H9 (cell line): ENCODE measurements around the gene DENND5B. TPM values are rescaled to one million over a fixed set of nuclear protein-coding genes. Genes with fewer than 3 reads are reported as not detected.

Source experiments
- DNase-seq: peaks from one replicate; pipeline ENCODE4 v3.0.0-alpha.2; 2017
- H2AFZ ChIP-seq: one replicate; pipeline ENCODE4 v1.6.1; 2013; ENCODE audit warnings: mild to moderate bottlenecking, low read length, control low read depth, moderate library complexity
- H2AK5ac ChIP-seq: 2 replicates; pipeline ENCODE4 v1.6.1; 2013; ENCODE audit warnings: low read length, control low read depth, mixed read lengths; ENCODE audit not compliant: insufficient read length
- H2BK120ac ChIP-seq: one replicate; pipeline ENCODE4 v1.6.1; 2013; ENCODE audit warnings: low read depth, mild to moderate bottlenecking, low read length, control low read depth, inconsistent platforms; ENCODE audit not compliant: poor library complexity, severe bottlenecking
- H2BK12ac ChIP-seq: 2 replicates; pipeline ENCODE4 v1.6.1; 2013; ENCODE audit warnings: low read length, control low read depth, mixed read lengths, low read depth; ENCODE audit not compliant: insufficient read length
- H2BK15ac ChIP-seq: 2 replicates; pipeline ENCODE4 v1.6.1; 2013; ENCODE audit warnings: low read depth, low read length, control low read depth
- H2BK20ac ChIP-seq: one replicate; pipeline ENCODE4 v1.6.1; 2013; ENCODE audit warnings: low read depth, mild to moderate bottlenecking, low read length, control low read depth, inconsistent platforms; ENCODE audit not compliant: poor library complexity, severe bottlenecking
- H2BK5ac ChIP-seq: 2 replicates; pipeline ENCODE4 v1.6.1; 2013; ENCODE audit warnings: low read length, control low read depth, mixed read lengths; ENCODE audit not compliant: insufficient read length
- H3K14ac ChIP-seq: 2 replicates; pipeline ENCODE4 v1.6.1; 2013; ENCODE audit warnings: low read length, control low read depth; ENCODE audit not compliant: insufficient read depth
- H3K18ac ChIP-seq: 2 replicates; pipeline ENCODE4 v1.6.1; 2013; ENCODE audit warnings: low read depth, mild to moderate bottlenecking, mixed read lengths, low read length, control low read depth; ENCODE audit not compliant: insufficient read length
- H3K23ac ChIP-seq: 2 replicates; pipeline ENCODE4 v1.6.1; 2013; ENCODE audit warnings: low read length, control low read depth, mixed read lengths, low read depth; ENCODE audit not compliant: insufficient read length
- H3K23me2 ChIP-seq: 2 replicates; pipeline ENCODE4 v1.6.1; 2013; ENCODE audit warnings: low read depth, mild to moderate bottlenecking, mixed read lengths, low read length, control low read depth; ENCODE audit not compliant: insufficient read length, poor library complexity, severe bottlenecking
- H3K27ac ChIP-seq: 2 replicates; pipeline ENCODE4 v1.5.1; 2013; ENCODE audit warnings: low read length, control low read depth, mixed read lengths, low read depth; ENCODE audit not compliant: insufficient read length
- H3K27me3 ChIP-seq: 2 replicates; pipeline ENCODE4 v1.6.1; 2013; ENCODE audit warnings: low read length, control low read depth, inconsistent platforms; ENCODE audit not compliant: insufficient read depth
- H3K4ac ChIP-seq: 2 replicates; pipeline ENCODE4 v1.6.1; 2013; ENCODE audit warnings: low read depth, mild to moderate bottlenecking, control low read depth, inconsistent platforms, low read length, moderate library complexity
- H3K4me1 ChIP-seq: 2 replicates; pipeline ENCODE4 v1.6.1; 2013; ENCODE audit warnings: low read length, control low read depth, inconsistent platforms; ENCODE audit not compliant: insufficient read depth
- H3K4me2 ChIP-seq: 2 replicates; pipeline ENCODE4 v1.6.1; 2013; ENCODE audit warnings: low read length, control low read depth, mixed read lengths; ENCODE audit not compliant: insufficient read length, insufficient read depth
- H3K56ac ChIP-seq: 2 replicates; pipeline ENCODE4 v1.6.1; 2013; ENCODE audit warnings: low read depth, mild to moderate bottlenecking, mixed read lengths, low read length, control low read depth; ENCODE audit not compliant: insufficient read length
- H3K79me1 ChIP-seq: 2 replicates; pipeline ENCODE4 v1.6.1; 2013; ENCODE audit warnings: low read depth, mild to moderate bottlenecking, moderate library complexity, low read length, control low read depth, inconsistent platforms; ENCODE audit not compliant: insufficient read depth, poor library complexity, severe bottlenecking
- H3K79me2 ChIP-seq: 2 replicates; pipeline ENCODE4 v1.6.1; 2013; ENCODE audit warnings: low read length, control low read depth, inconsistent platforms; ENCODE audit not compliant: insufficient read depth
- H3K9ac ChIP-seq: 2 replicates; pipeline ENCODE4 v1.6.1; 2013; ENCODE audit warnings: low read length, control low read depth, mixed read lengths; ENCODE audit not compliant: insufficient read length; ENCODE audit errors: extremely low read depth
- H3K9me3 ChIP-seq: one replicate; pipeline ENCODE4 v1.6.1; 2013; ENCODE audit warnings: low read depth, low read length, inconsistent platforms; ENCODE audit not compliant: control insufficient read depth
- H3T11ph ChIP-seq: one replicate; pipeline ENCODE4 v1.6.1; 2013; ENCODE audit warnings: mild to moderate bottlenecking, low read length, control low read depth, inconsistent platforms
- H4K20me1 ChIP-seq: one replicate; pipeline ENCODE4 v1.6.1; 2013; ENCODE audit not compliant: control insufficient read depth, insufficient read length, insufficient read depth
- H4K5ac ChIP-seq: 2 replicates; pipeline ENCODE4 v1.6.1; 2013; ENCODE audit warnings: low read depth, mild to moderate bottlenecking, mixed read lengths, low read length, control low read depth; ENCODE audit not compliant: insufficient read length
- H4K8ac ChIP-seq: replicated peaks from 2 replicates; pipeline ENCODE4 v1.6.1; 2013; ENCODE audit warnings: low read length, control low read depth, mixed read lengths, low read depth; ENCODE audit not compliant: insufficient read length
- H4K91ac ChIP-seq: 2 replicates; pipeline ENCODE4 v1.6.1; 2013; ENCODE audit warnings: low read depth, mild to moderate bottlenecking, moderate library complexity, mixed read lengths, low read length, control low read depth; ENCODE audit not compliant: insufficient read length
- H3K27ac Mint-ChIP-seq, 3 experiments: 2 replicates in 2 of 3; 3 replicates in 1 of 3; pipeline ENCODE4 v1.8.0; 2020 to 2021; ENCODE audit warnings: mixed read lengths in 3 of 3, mild to moderate bottlenecking in 1 of 3, moderate library complexity in 1 of 3
- H3K27me3 Mint-ChIP-seq: 2 replicates; pipeline ENCODE4 v1.8.0; 2021; ENCODE audit warnings: low read depth, mild to moderate bottlenecking, moderate library complexity, mixed read lengths
- H3K36me3 Mint-ChIP-seq, 3 experiments: 2 replicates in 2 of 3; 3 replicates in 1 of 3; pipeline ENCODE4 v1.8.0; 2020 to 2021; ENCODE audit warnings: low read depth in 3 of 3, mixed read lengths in 3 of 3; ENCODE audit not compliant: insufficient read depth in 1 of 3
- H3K4me1 Mint-ChIP-seq, 2 experiments: 2 replicates each; pipeline ENCODE4 v1.8.0; 2020; ENCODE audit warnings: mixed read lengths in 2 of 2
- H3K4me3 Mint-ChIP-seq, 2 experiments: 2 replicates in 1 of 2; 3 replicates in 1 of 2; pipeline ENCODE4 v1.8.0; 2020 to 2021; ENCODE audit warnings: mild to moderate bottlenecking in 2 of 2, mixed read lengths in 2 of 2, moderate library complexity in 1 of 2
- H3K9me3 Mint-ChIP-seq, 2 experiments: 2 replicates in 1 of 2; 3 replicates in 1 of 2; pipeline ENCODE4 v1.8.0; 2020; ENCODE audit warnings: mild to moderate bottlenecking in 2 of 2, mixed read lengths in 2 of 2, moderate library complexity in 1 of 2
- WGBS: extraction: QIAGEN DNeasy Blood & Tissue Kit; methylation state at CpG from one replicate; pipeline ENCODE4 v1.1.7; 2013; ENCODE audit warnings: missing lambda C conversion rate, low lambda C conversion rate, mixed read lengths; ENCODE audit not compliant: insufficient read length; ENCODE audit errors: extremely low coverage; 5-methylcytosine and 5-hydroxymethylcytosine counted together
- total RNA-seq: library from RNA; stranded (reverse); gene quantifications from 2 replicates; pipeline ENCODE4 v1.2.1, GENCODE V29; 2021
- TF ChIP-seq, protein P1 (sequence below): fragments of 200-600 bp; sonication (generic); conservative IDR thresholded peaks from 3 replicates; pipeline ENCODE4 v1.8.0; 2021; ENCODE audit warnings: antibody characterized with exemption, mild to moderate bottlenecking

DENND5B gene
- total RNA-seq, 1 experiment from 2014 or later, result 13.4 TPM

DNA sequence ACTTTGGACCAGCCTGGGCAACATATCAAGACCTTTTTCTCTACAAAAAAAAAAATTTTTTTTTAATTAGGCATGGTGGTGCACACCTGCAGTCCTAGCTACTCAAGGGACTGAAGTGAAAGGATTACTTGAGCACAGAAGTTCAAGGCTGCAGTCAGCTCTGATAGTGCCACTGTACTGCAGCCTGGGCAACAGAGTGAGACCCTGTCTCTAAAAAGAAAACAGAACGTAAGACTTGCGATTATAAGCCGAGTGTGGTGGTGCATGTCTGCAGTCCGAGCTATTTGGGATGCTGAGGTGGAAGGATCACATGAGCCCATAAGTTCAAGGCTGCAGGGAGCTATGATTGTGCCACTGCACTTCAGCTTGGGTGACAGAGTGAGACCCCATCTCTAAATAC is 76.0 kb downstream of the DENND5B start:
- Histone ChIP-seq H3K79me2 (no peaks in the 10 kb centered on the region), H3K27me3 (no peaks in the 10 kb centered on the region), H3K18ac (no peak overlapping the region), H3K23ac (no peak overlapping the region), H4K5ac (no peak overlapping the region), H2BK120ac (no peak overlapping the region), H4K20me1 (no peaks in the 10 kb centered on the region), H2BK15ac (no peak overlapping the region), H2AFZ (no peak overlapping the region), H2BK12ac (no peak overlapping the region), H3K23me2 (no peaks in the 10 kb centered on the region), H3K14ac (no peak overlapping the region), H4K91ac (no peak overlapping the region), H3K27ac (no peak overlapping the region), H4K8ac (no peak overlapping the region), H3K79me1 (no peaks in the 10 kb centered on the region), H2AK5ac (no peak overlapping the region), H3K9me3 (no peaks in the 10 kb centered on the region), H3K4ac (no peak overlapping the region), H2BK5ac (no peak overlapping the region), H3K9ac (no peak overlapping the region), H3K4me1 (peaks cover 13% of the 10 kb centered on the region; the same call in 1 of the 2 replicates), H3T11ph (no peak overlapping the region), H3K56ac (no peak overlapping the region), H3K4me2 (no peak overlapping the region), H2BK20ac (no peak overlapping the region)
- WGBS, result no CpG with 5 or more reads among the region's 4 CpGs
- no peak overlapping the region for H3K4me3 Mint-ChIP-seq
- no peaks in the 10 kb centered on the region; a peak in 1 of 5 replicates for H3K9me3 Mint-ChIP-seq
- H3K36me3 Mint-ChIP-seq, result no peaks in the 10 kb centered on the region
- TF ChIP-seq, protein P1, sequence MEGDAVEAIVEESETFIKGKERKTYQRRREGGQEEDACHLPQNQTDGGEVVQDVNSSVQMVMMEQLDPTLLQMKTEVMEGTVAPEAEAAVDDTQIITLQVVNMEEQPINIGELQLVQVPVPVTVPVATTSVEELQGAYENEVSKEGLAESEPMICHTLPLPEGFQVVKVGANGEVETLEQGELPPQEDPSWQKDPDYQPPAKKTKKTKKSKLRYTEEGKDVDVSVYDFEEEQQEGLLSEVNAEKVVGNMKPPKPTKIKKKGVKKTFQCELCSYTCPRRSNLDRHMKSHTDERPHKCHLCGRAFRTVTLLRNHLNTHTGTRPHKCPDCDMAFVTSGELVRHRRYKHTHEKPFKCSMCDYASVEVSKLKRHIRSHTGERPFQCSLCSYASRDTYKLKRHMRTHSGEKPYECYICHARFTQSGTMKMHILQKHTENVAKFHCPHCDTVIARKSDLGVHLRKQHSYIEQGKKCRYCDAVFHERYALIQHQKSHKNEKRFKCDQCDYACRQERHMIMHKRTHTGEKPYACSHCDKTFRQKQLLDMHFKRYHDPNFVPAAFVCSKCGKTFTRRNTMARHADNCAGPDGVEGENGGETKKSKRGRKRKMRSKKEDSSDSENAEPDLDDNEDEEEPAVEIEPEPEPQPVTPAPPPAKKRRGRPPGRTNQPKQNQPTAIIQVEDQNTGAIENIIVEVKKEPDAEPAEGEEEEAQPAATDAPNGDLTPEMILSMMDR, result no peak
- no peak for DNase-seq
- H3K27me3 Mint-ChIP-seq, result no peaks in the 10 kb centered on the region
- peaks cover 39 to 44% of the 10 kb centered on the region in 2 experiments for H3K4me1 Mint-ChIP-seq
- H3K27ac Mint-ChIP-seq, result no peak overlapping the region; a peak in 1 of 7 replicates
